H9 (cell line): ENCODE results near the gene MGAT4B. TPM values are rescaled to one million over a fixed set of nuclear protein-coding genes. Genes with fewer than 3 reads are reported as not detected.

ENCODE experiments used
- DNase-seq: peaks from one replicate; pipeline ENCODE4 v3.0.0-alpha.2; 2017
- H2AFZ ChIP-seq: one replicate; pipeline ENCODE4 v1.6.1; 2013; ENCODE audit warnings: mild to moderate bottlenecking, low read length, control low read depth, moderate library complexity
- H2AK5ac ChIP-seq: 2 replicates; pipeline ENCODE4 v1.6.1; 2013; ENCODE audit warnings: low read length, control low read depth, mixed read lengths; ENCODE audit not compliant: insufficient read length
- H2BK120ac ChIP-seq: one replicate; pipeline ENCODE4 v1.6.1; 2013; ENCODE audit warnings: low read depth, mild to moderate bottlenecking, low read length, control low read depth, inconsistent platforms; ENCODE audit not compliant: poor library complexity, severe bottlenecking
- H2BK12ac ChIP-seq: 2 replicates; pipeline ENCODE4 v1.6.1; 2013; ENCODE audit warnings: low read length, control low read depth, mixed read lengths, low read depth; ENCODE audit not compliant: insufficient read length
- H2BK15ac ChIP-seq: 2 replicates; pipeline ENCODE4 v1.6.1; 2013; ENCODE audit warnings: low read depth, low read length, control low read depth
- H2BK20ac ChIP-seq: one replicate; pipeline ENCODE4 v1.6.1; 2013; ENCODE audit warnings: low read depth, mild to moderate bottlenecking, low read length, control low read depth, inconsistent platforms; ENCODE audit not compliant: poor library complexity, severe bottlenecking
- H2BK5ac ChIP-seq: 2 replicates; pipeline ENCODE4 v1.6.1; 2013; ENCODE audit warnings: low read length, control low read depth, mixed read lengths; ENCODE audit not compliant: insufficient read length
- H3K14ac ChIP-seq: 2 replicates; pipeline ENCODE4 v1.6.1; 2013; ENCODE audit warnings: low read length, control low read depth; ENCODE audit not compliant: insufficient read depth
- H3K18ac ChIP-seq: 2 replicates; pipeline ENCODE4 v1.6.1; 2013; ENCODE audit warnings: low read depth, mild to moderate bottlenecking, mixed read lengths, low read length, control low read depth; ENCODE audit not compliant: insufficient read length
- H3K23ac ChIP-seq: 2 replicates; pipeline ENCODE4 v1.6.1; 2013; ENCODE audit warnings: low read length, control low read depth, mixed read lengths, low read depth; ENCODE audit not compliant: insufficient read length
- H3K23me2 ChIP-seq: 2 replicates; pipeline ENCODE4 v1.6.1; 2013; ENCODE audit warnings: low read depth, mild to moderate bottlenecking, mixed read lengths, low read length, control low read depth; ENCODE audit not compliant: insufficient read length, poor library complexity, severe bottlenecking
- H3K27ac ChIP-seq: 2 replicates; pipeline ENCODE4 v1.5.1; 2013; ENCODE audit warnings: low read length, control low read depth, mixed read lengths, low read depth; ENCODE audit not compliant: insufficient read length
- H3K27me3 ChIP-seq: 2 replicates; pipeline ENCODE4 v1.6.1; 2013; ENCODE audit warnings: low read length, control low read depth, inconsistent platforms; ENCODE audit not compliant: insufficient read depth
- H3K4ac ChIP-seq: 2 replicates; pipeline ENCODE4 v1.6.1; 2013; ENCODE audit warnings: low read depth, mild to moderate bottlenecking, control low read depth, inconsistent platforms, low read length, moderate library complexity
- H3K4me1 ChIP-seq: 2 replicates; pipeline ENCODE4 v1.6.1; 2013; ENCODE audit warnings: low read length, control low read depth, inconsistent platforms; ENCODE audit not compliant: insufficient read depth
- H3K4me2 ChIP-seq: 2 replicates; pipeline ENCODE4 v1.6.1; 2013; ENCODE audit warnings: low read length, control low read depth, mixed read lengths; ENCODE audit not compliant: insufficient read length, insufficient read depth
- H3K56ac ChIP-seq: 2 replicates; pipeline ENCODE4 v1.6.1; 2013; ENCODE audit warnings: low read depth, mild to moderate bottlenecking, mixed read lengths, low read length, control low read depth; ENCODE audit not compliant: insufficient read length
- H3K79me1 ChIP-seq: 2 replicates; pipeline ENCODE4 v1.6.1; 2013; ENCODE audit warnings: low read depth, mild to moderate bottlenecking, moderate library complexity, low read length, control low read depth, inconsistent platforms; ENCODE audit not compliant: insufficient read depth, poor library complexity, severe bottlenecking
- H3K79me2 ChIP-seq: 2 replicates; pipeline ENCODE4 v1.6.1; 2013; ENCODE audit warnings: low read length, control low read depth, inconsistent platforms; ENCODE audit not compliant: insufficient read depth
- H3K9ac ChIP-seq: 2 replicates; pipeline ENCODE4 v1.6.1; 2013; ENCODE audit warnings: low read length, control low read depth, mixed read lengths; ENCODE audit not compliant: insufficient read length; ENCODE audit errors: extremely low read depth
- H3K9me3 ChIP-seq: one replicate; pipeline ENCODE4 v1.6.1; 2013; ENCODE audit warnings: low read depth, low read length, inconsistent platforms; ENCODE audit not compliant: control insufficient read depth
- H3T11ph ChIP-seq: one replicate; pipeline ENCODE4 v1.6.1; 2013; ENCODE audit warnings: mild to moderate bottlenecking, low read length, control low read depth, inconsistent platforms
- H4K20me1 ChIP-seq: one replicate; pipeline ENCODE4 v1.6.1; 2013; ENCODE audit not compliant: control insufficient read depth, insufficient read length, insufficient read depth
- H4K5ac ChIP-seq: 2 replicates; pipeline ENCODE4 v1.6.1; 2013; ENCODE audit warnings: low read depth, mild to moderate bottlenecking, mixed read lengths, low read length, control low read depth; ENCODE audit not compliant: insufficient read length
- H4K8ac ChIP-seq: replicated peaks from 2 replicates; pipeline ENCODE4 v1.6.1; 2013; ENCODE audit warnings: low read length, control low read depth, mixed read lengths, low read depth; ENCODE audit not compliant: insufficient read length
- H4K91ac ChIP-seq: 2 replicates; pipeline ENCODE4 v1.6.1; 2013; ENCODE audit warnings: low read depth, mild to moderate bottlenecking, moderate library complexity, mixed read lengths, low read length, control low read depth; ENCODE audit not compliant: insufficient read length
- H3K27ac Mint-ChIP-seq, 3 experiments: 2 replicates in 2 of 3; 3 replicates in 1 of 3; pipeline ENCODE4 v1.8.0; 2020 to 2021; ENCODE audit warnings: mixed read lengths in 3 of 3, mild to moderate bottlenecking in 1 of 3, moderate library complexity in 1 of 3
- H3K27me3 Mint-ChIP-seq: 2 replicates; pipeline ENCODE4 v1.8.0; 2021; ENCODE audit warnings: low read depth, mild to moderate bottlenecking, moderate library complexity, mixed read lengths
- H3K36me3 Mint-ChIP-seq, 3 experiments: 2 replicates in 2 of 3; 3 replicates in 1 of 3; pipeline ENCODE4 v1.8.0; 2020 to 2021; ENCODE audit warnings: low read depth in 3 of 3, mixed read lengths in 3 of 3; ENCODE audit not compliant: insufficient read depth in 1 of 3
- H3K4me1 Mint-ChIP-seq, 2 experiments: 2 replicates each; pipeline ENCODE4 v1.8.0; 2020; ENCODE audit warnings: mixed read lengths in 2 of 2
- H3K4me3 Mint-ChIP-seq, 2 experiments: 2 replicates in 1 of 2; 3 replicates in 1 of 2; pipeline ENCODE4 v1.8.0; 2020 to 2021; ENCODE audit warnings: mild to moderate bottlenecking in 2 of 2, mixed read lengths in 2 of 2, moderate library complexity in 1 of 2
- H3K9me3 Mint-ChIP-seq, 2 experiments: 2 replicates in 1 of 2; 3 replicates in 1 of 2; pipeline ENCODE4 v1.8.0; 2020; ENCODE audit warnings: mild to moderate bottlenecking in 2 of 2, mixed read lengths in 2 of 2, moderate library complexity in 1 of 2
- WGBS: extraction: QIAGEN DNeasy Blood & Tissue Kit; methylation state at CpG from one replicate; pipeline ENCODE4 v1.1.7; 2013; ENCODE audit warnings: missing lambda C conversion rate, low lambda C conversion rate, mixed read lengths; ENCODE audit not compliant: insufficient read length; ENCODE audit errors: extremely low coverage; 5-methylcytosine and 5-hydroxymethylcytosine counted together
- total RNA-seq: library from RNA; stranded (reverse); gene quantifications from 2 replicates; pipeline ENCODE4 v1.2.1, GENCODE V29; 2021
- TF ChIP-seq, protein P1 (sequence below): fragments of 200-600 bp; sonication (generic); conservative IDR thresholded peaks from 3 replicates; pipeline ENCODE4 v1.8.0; 2021; ENCODE audit warnings: antibody characterized with exemption, mild to moderate bottlenecking

MGAT4B gene
- total RNA-seq, 1 experiment from 2014 or later = 147 TPM

GRCh38 chr5:179774442-179774841 is 32.2 kb downstream of the MGAT4B start:
- TF ChIP-seq, protein P1, sequence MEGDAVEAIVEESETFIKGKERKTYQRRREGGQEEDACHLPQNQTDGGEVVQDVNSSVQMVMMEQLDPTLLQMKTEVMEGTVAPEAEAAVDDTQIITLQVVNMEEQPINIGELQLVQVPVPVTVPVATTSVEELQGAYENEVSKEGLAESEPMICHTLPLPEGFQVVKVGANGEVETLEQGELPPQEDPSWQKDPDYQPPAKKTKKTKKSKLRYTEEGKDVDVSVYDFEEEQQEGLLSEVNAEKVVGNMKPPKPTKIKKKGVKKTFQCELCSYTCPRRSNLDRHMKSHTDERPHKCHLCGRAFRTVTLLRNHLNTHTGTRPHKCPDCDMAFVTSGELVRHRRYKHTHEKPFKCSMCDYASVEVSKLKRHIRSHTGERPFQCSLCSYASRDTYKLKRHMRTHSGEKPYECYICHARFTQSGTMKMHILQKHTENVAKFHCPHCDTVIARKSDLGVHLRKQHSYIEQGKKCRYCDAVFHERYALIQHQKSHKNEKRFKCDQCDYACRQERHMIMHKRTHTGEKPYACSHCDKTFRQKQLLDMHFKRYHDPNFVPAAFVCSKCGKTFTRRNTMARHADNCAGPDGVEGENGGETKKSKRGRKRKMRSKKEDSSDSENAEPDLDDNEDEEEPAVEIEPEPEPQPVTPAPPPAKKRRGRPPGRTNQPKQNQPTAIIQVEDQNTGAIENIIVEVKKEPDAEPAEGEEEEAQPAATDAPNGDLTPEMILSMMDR = no peak
- Histone ChIP-seq H3K23ac (no peak overlapping the region), H3K23me2 (no peaks in the 10 kb centered on the region), H3K18ac (no peak overlapping the region), H3K9ac (no peak overlapping the region), H2BK15ac (no peak overlapping the region), H3K4ac (no peak overlapping the region), H2AFZ (no peak overlapping the region), H4K91ac (no peak overlapping the region), H3K14ac (no peak overlapping the region), H3K27me3 (no peaks in the 10 kb centered on the region), H4K20me1 (peaks cover 2% of the 10 kb centered on the region), H3K27ac (no peak overlapping the region), H2BK5ac (no peak overlapping the region), H3K9me3 (no peaks in the 10 kb centered on the region), H3K4me1 (no peaks in the 10 kb centered on the region), H2AK5ac (no peak overlapping the region), H3K4me2 (no peak overlapping the region), H2BK20ac (no peak overlapping the region), H3K79me1 (no peaks in the 10 kb centered on the region), H2BK12ac (no peak overlapping the region), H3T11ph (no peak overlapping the region), H4K5ac (no peak overlapping the region), H4K8ac (no peak overlapping the region), H3K56ac (no peak overlapping the region), H2BK120ac (no peak overlapping the region), H3K79me2 (no peaks in the 10 kb centered on the region)
- WGBS = no CpG with 5 or more reads among the region's 12 CpGs
- Mint-ChIP-seq H3K4me1 (no peaks in the 10 kb centered on the region), H3K27ac (no peak overlapping the region), H3K9me3 (no peaks in the 10 kb centered on the region), H3K4me3 (no peak overlapping the region), H3K36me3 (peaks cover 44 to 85% (median 73%) of the 10 kb centered on the region in 3 experiments), H3K27me3 (peaks cover 2% of the 10 kb centered on the region; the same call in 1 of the 2 replicates)
- no peak for DNase-seq
